Cardiac atrium fibroblast (primary cell): ENCODE data around the gene LRRC45. TPM values are rescaled to one million over a fixed set of nuclear protein-coding genes. Genes with fewer than 3 reads are reported as not detected.

Experiments
- total RNA-seq: library from RNA; depleted of rRNA; stranded (reverse); fragments of >200 nt; gene quantifications from 2 replicates; pipeline ENCODE4 v1.2.3, GENCODE V29; 2015

LRRC45 gene
- 7.9 and 8.8 TPM in 2 replicates for total RNA-seq

DNA sequence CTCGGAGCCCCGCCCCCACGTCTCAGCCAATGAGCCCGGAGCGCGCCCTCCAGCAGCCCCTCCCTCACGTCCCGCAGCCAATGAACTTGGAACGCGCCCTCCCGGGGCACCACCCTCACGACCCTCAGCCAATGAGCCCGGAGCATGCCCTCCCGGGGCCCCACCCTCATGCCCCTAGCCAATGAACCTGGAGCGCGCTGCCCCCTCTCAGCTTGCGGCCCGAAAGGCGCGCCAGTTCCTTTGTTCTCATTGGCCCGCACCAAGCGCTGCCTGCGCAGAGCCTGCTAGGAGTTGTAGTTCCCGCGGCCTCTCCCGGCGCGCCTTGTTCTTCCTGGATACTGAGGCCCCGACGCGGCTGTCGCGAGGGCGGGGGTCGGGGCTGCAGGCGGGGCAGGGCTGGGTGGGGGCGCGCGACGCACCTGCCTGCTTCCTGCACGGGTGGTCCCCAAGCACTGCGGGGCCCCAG is at the start of gene LRRC45:
TSS of gene LRRC45 (plus strand) at position 325 of the 466 bp plus-strand sequence. CDS start 339 bp downstream, outside the sequence.

DNA sequence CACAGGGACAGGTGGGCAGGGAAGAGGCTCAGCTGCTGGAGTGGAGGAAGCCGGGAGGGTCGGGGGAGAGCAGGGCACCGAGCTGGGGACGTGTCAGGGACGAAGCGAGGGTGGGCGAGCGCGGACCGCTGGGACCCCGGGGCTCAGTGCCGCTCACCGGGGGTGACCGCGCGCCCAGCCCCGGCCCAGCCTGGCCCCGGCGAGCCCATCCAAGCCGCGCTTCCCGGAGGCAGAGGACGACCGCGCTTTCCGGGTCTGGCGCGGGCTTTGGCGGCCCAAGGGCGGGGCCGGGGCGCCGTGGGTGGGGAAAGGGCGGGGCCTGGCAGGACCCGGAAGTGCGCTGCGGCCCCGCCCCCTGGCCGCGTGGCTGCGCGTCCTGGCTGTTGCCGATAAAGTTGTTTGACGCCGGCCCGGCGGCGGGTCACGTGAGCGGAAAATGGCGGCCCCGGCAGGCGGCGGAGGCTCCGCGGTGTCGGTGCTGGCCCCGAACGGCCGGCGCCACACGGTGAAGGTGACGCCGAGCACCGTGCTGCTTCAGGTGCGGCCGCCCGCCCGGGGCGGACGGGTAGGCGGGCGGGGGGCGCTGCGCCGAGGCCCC is 45.8 kb upstream of the LRRC45 start, which contains the start of gene ASPSCR1:
TSS of gene ASPSCR1 (plus strand) at position 419 of the 598 bp plus-strand sequence. CDS start at position 437, 18 bp downstream.

GRCh38 chr17:82022310-82022980 is 660 bp upstream of the LRRC45 start, which contains the start of gene CENPX:
Gene CENPX (minus strand): TSS chr17:82022878. CDS start chr17:82022861, 17 bp downstream.

DNA sequence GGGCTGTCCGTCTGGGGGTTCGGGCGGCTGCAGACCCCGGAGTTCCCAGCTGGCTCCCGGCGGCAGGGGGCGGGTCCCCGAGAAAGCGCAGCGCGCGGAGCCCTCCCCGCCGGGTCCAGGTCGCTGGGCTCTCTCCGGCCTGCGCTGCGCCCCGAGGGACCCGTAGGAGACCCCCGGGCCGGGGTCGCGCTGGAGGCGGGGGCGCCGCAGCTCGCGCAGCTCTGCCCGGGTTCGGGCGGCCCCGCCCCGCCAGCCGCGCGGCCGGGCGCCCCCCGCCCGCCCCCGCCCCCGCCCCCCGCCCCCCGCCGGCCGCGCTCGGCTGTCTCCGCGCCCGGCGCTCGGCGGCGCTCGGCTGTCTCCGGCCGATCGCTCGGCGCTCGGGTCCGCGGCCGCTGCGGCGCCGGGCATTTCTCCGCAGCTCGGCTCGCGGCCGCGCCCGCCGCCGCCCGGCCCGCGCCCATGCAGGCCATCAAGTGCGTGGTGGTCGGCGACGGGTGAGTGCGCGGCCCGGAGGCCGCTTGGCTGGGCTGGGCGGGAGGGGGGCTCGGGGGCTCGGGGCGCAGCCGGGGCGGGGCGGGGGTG is 8.3 kb downstream of the LRRC45 start, which contains the start of gene RAC3:
TSS of gene RAC3 (plus strand) at position 376 of the 582 bp plus-strand sequence. CDS start at position 460, 84 bp downstream.

GRCh38 chr17:82037092-82037888 is 14.2 kb downstream of the LRRC45 start, which contains the start of gene DCXR:
Gene DCXR (minus strand): TSS chr17:82037697. CDS start chr17:82037682, 15 bp downstream.

DNA sequence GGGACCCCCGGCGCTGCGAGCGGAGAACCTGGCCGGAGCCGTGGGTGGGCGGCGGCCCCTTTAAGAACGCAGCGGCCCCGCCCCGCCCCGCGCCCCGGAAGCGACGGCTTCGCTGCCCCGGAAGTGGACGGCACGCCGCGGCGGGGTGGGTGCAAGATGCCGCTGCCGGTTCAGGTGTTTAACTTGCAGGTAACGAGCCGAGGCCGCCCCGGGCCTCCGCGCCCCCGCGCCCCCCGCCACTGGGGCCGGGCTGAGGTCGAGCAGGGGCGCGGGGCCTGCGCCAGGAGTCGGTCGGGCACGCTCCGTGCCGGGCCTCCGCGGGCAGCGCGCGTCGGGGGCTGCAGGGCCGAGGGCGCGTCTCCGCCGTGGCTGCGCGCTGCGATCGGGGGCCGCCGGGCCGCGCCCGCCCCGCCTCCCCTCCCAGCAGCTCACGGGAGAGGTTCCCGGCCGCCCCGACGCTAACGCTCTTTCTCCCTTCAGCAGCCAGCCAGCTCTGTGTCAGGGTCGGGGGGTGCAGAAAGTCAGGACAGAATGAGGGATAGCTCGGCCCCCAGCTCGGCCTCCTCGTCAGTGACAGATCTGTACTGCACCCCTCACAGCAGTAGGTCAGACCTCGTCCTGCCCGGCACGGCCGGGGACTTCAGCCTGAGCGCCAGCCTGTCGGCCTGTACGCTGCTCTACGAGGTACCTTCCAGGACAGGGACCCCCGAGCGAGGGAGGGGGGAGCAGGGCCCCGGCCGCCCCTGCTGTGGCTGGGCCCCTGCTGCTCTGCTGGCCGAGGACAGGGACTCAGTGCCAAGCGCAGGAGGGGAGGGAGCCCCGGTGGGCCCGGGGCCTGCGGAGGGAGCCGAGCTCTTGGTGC is 28.9 kb downstream of the LRRC45 start, which contains the start of the genes GPS1 and RFNG:
TSS of gene GPS1 (plus strand) at position 123 of the 862 bp plus-strand sequence. CDS start at position 157, 34 bp downstream.
TSS of gene RFNG (minus strand) at position 36 of the 862 bp plus-strand sequence. CDS start 45 bp downstream, outside the sequence.

GRCh38 chr17:82065638-82066303 is 42.7 kb downstream of the LRRC45 start, which contains the start of gene DUS1L:
Gene DUS1L (minus strand): TSS chr17:82065804. CDS start chr17:82065059, 745 bp downstream.

Other genes with a start within 250 kb of the LRRC45 start
- gene GCGR, start 219.2 kb upstream of the LRRC45 start, total RNA-seq, result not detected in 2 replicates
- 79.1 and 107 TPM in 2 replicates for gene MCRIP1, start 190.0 kb upstream of the LRRC45 start, total RNA-seq
- not detected in 2 replicates for gene PPP1R27, start 188.3 kb upstream of the LRRC45 start, total RNA-seq
- gene P4HB, start 162.8 kb upstream of the LRRC45 start, total RNA-seq, result 3,334 and 3,459 TPM in 2 replicates
- 303 and 339 TPM in 2 replicates for gene ARHGDIA, start 152.0 kb upstream of the LRRC45 start, total RNA-seq
- 55.6 and 108 TPM in 2 replicates for gene ALYREF, start 131.7 kb upstream of the LRRC45 start, total RNA-seq
- 195 and 225 TPM in 2 replicates for gene ANAPC11, start 131.6 kb upstream of the LRRC45 start, total RNA-seq
- 6.6 TPM in 1 of 2 replicates, not detected in the other for gene NPB, start 121.1 kb upstream of the LRRC45 start, total RNA-seq
- 28.3 and 50.5 TPM in 2 replicates for gene PCYT2, start 111.9 kb upstream of the LRRC45 start, total RNA-seq
- 13.1 and 14.3 TPM in 2 replicates for gene SIRT7, start 105.1 kb upstream of the LRRC45 start, total RNA-seq
- 12.8 and 18.1 TPM in 2 replicates for gene MAFG, start 95.6 kb upstream of the LRRC45 start, total RNA-seq
- 155 and 219 TPM in 2 replicates for gene PYCR1, start 86.0 kb upstream of the LRRC45 start, total RNA-seq
- not detected in 2 replicates for gene MYADML2, start 76.1 kb upstream of the LRRC45 start, total RNA-seq
- gene NOTUM, start 62.1 kb upstream of the LRRC45 start, total RNA-seq, result not detected in 2 replicates
- gene ASPSCR1, start 45.7 kb upstream of the LRRC45 start, total RNA-seq, result 14.3 and 17.8 TPM in 2 replicates
- gene CENPX, start 427 bp upstream of the LRRC45 start, total RNA-seq, result 69.9 and 77.9 TPM in 2 replicates
- 32.6 and 38.8 TPM in 2 replicates for gene RAC3, start 8.4 kb downstream of the LRRC45 start, total RNA-seq
- 83.4 and 156 TPM in 2 replicates for gene DCXR, start 14.4 kb downstream of the LRRC45 start, total RNA-seq
- gene RFNG, start 28.5 kb downstream of the LRRC45 start, total RNA-seq, result 34.7 and 43.7 TPM in 2 replicates
- gene GPS1, start 28.6 kb downstream of the LRRC45 start, total RNA-seq, result 91.0 and 91.7 TPM in 2 replicates
- 33.0 and 34.7 TPM in 2 replicates for gene DUS1L, start 42.5 kb downstream of the LRRC45 start, total RNA-seq
- gene FASN, start 74.9 kb downstream of the LRRC45 start, total RNA-seq, result 80.9 and 170 TPM in 2 replicates
- 6.5 and 9.4 TPM in 2 replicates for gene CCDC57, start 189.5 kb downstream of the LRRC45 start, total RNA-seq
- 600 and 632 TPM in 2 replicates for gene SLC16A3, start 205.7 kb downstream of the LRRC45 start, total RNA-seq